B cell (primary cell): Measurements from ENCODE around the gene ARHGAP40.

Source experiments
- EZH2 ChIP-seq: IDR thresholded peaks from 2 replicates; pipeline ENCODE4 v1.6.1; 2012; ENCODE audit warnings: borderline replicate concordance, low read depth, mild to moderate bottlenecking, moderate library complexity, low read length; ENCODE audit not compliant: insufficient read depth, poor library complexity, severe bottlenecking
- TF ChIP-seq, protein P1 (sequence below): fragments of 200-600 bp; IDR thresholded peaks from one replicate; pipeline ENCODE4 v1.8.0; 2022; ENCODE audit warnings: antibody characterized with exemption, mild to moderate bottlenecking

DNA sequence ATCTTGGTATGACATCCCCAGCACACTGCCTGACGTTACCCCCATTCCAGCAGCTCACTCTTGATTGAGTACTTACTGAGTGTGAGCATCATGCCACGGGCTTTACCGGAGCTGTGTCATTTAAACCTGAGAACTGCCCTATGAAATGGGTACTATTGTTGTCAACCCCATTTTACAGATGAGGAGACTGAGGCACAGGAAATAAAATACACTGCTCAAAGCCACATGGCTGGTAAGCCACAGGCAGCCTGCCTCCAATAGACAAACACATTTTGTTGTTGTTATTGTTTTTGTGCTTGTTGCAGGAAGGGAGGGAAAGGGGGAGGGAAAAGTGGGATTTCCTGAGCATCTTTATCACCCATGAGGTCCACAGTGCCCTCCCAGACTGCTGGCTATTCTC lies 69.2 kb downstream of the ARHGAP40 start:
- TF ChIP-seq, protein P1, sequence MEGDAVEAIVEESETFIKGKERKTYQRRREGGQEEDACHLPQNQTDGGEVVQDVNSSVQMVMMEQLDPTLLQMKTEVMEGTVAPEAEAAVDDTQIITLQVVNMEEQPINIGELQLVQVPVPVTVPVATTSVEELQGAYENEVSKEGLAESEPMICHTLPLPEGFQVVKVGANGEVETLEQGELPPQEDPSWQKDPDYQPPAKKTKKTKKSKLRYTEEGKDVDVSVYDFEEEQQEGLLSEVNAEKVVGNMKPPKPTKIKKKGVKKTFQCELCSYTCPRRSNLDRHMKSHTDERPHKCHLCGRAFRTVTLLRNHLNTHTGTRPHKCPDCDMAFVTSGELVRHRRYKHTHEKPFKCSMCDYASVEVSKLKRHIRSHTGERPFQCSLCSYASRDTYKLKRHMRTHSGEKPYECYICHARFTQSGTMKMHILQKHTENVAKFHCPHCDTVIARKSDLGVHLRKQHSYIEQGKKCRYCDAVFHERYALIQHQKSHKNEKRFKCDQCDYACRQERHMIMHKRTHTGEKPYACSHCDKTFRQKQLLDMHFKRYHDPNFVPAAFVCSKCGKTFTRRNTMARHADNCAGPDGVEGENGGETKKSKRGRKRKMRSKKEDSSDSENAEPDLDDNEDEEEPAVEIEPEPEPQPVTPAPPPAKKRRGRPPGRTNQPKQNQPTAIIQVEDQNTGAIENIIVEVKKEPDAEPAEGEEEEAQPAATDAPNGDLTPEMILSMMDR = no peak
- no peak for TF ChIP-seq EZH2
